ENCODE results near the gene CACNA2D3. TPM values are rescaled to one million over a fixed set of nuclear protein-coding genes. Genes with fewer than 3 reads are reported as not detected.

Gene CACNA2D3
- polyA plus RNA-seq, 3 donors: 8.3 to 21.5 (median 10.4) TPM

DNA sequence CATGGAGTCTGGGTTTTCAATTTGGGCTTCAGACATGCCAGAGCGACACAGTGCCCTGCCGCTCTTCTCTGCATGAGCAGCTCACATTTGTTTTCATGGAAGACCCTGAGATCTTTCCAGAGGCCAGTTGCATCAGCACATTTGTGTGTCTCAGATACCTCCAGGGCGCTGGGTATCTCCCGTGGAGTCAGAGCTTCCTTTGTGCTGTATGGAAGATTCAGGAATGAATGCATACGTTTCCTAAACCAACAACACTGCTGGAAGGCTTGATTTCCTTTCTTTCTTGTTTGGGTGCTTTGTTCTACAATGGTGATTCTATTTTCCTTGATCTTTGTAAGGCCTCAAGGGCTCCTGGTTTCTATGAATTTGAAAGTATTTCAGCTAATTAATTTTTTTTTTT, 106.5 kb downstream of the CACNA2D3 start:
- H3K4me1 Mint-ChIP-seq: no peaks in the 10 kb centered on the region
- peaks cover 0 to 3% (median 0%) of the 10 kb centered on the region in 7 donors for H3K9me3 Mint-ChIP-seq
- Histone ChIP-seq H3K9me3 (replicated peaks in 1 of 2; ENCODE audit: control insufficient read depth in 1 of 2, insufficient read depth in 1 of 2, low read length in 2 of 2) (no peaks in the 10 kb centered on the region), H2AFZ (ENCODE audit: insufficient read depth, low read depth, low read length, poor library complexity, severe bottlenecking) (no peak overlapping the region), H3K36me3 (replicated peaks in 1 of 2; ENCODE audit: control insufficient read depth in 1 of 2, insufficient read depth in 2 of 2, low read length in 2 of 2) (no peaks in the 10 kb centered on the region), H3K9ac (ENCODE audit: insufficient read depth, low read length, poor library complexity, severe bottlenecking) (no peak overlapping the region), H3K4me2 (replicated peaks; ENCODE audit: extremely low read depth, low read length, poor library complexity, severe bottlenecking) (no peak overlapping the region), H3K27ac (ENCODE audit: low read depth in 1 of 2, low read length in 2 of 2) (no peak overlapping the region), H3K27me3 (ENCODE audit: control insufficient read depth in 2 of 2, insufficient read depth in 2 of 2, low read length in 2 of 2) (no peaks in the 10 kb centered on the region), H3K4me1 (ENCODE audit: control insufficient read depth in 1 of 2, insufficient read depth in 2 of 2, low read length in 2 of 2) (no peaks in the 10 kb centered on the region), H3K79me2 (ENCODE audit: insufficient read depth, low read length) (no peaks in the 10 kb centered on the region), H3K4me3 (replicated peaks in 1 of 3; ENCODE audit: low read depth in 2 of 3, low read length in 3 of 3) (no peak overlapping the region), H4K20me1 (ENCODE audit: insufficient read depth, low read length) (no peaks in the 10 kb centered on the region)
- no peak overlapping the region for H3K27ac Mint-ChIP-seq
- H3K36me3 Mint-ChIP-seq: no peaks in the 10 kb centered on the region
- no peak overlapping the region for H3K4me3 Mint-ChIP-seq
- no peak for DNase-seq
- intact Hi-C loops (cut with micrococcal nuclease): no loop called here
- peaks cover 2 to 4% (median 3%) of the 10 kb centered on the region in 3 donors for H3K27me3 Mint-ChIP-seq (ENCODE audit: low read depth in 3 of 3)
- TF ChIP-seq, protein P1, sequence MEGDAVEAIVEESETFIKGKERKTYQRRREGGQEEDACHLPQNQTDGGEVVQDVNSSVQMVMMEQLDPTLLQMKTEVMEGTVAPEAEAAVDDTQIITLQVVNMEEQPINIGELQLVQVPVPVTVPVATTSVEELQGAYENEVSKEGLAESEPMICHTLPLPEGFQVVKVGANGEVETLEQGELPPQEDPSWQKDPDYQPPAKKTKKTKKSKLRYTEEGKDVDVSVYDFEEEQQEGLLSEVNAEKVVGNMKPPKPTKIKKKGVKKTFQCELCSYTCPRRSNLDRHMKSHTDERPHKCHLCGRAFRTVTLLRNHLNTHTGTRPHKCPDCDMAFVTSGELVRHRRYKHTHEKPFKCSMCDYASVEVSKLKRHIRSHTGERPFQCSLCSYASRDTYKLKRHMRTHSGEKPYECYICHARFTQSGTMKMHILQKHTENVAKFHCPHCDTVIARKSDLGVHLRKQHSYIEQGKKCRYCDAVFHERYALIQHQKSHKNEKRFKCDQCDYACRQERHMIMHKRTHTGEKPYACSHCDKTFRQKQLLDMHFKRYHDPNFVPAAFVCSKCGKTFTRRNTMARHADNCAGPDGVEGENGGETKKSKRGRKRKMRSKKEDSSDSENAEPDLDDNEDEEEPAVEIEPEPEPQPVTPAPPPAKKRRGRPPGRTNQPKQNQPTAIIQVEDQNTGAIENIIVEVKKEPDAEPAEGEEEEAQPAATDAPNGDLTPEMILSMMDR (IDR thresholded peaks at IDR 0.05): no peak
- 88% methylated on average over 2 of the region's 5 CpGs for WGBS (ENCODE audit: insufficient coverage)

GRCh38 chr3:54232618-54233017, 110.3 kb downstream of the CACNA2D3 start:
- Mint-ChIP-seq H3K27ac (no peak overlapping the region), H3K27me3 (ENCODE audit: low read depth in 3 of 3) (peaks cover 0 to 6% (median 4%) of the 10 kb centered on the region in 3 donors), H3K4me1 (no peaks in the 10 kb centered on the region), H3K9me3 (peaks cover 0 to 3% (median 0%) of the 10 kb centered on the region in 7 donors), H3K36me3 (no peaks in the 10 kb centered on the region), H3K4me3 (no peak overlapping the region)
- DNase-seq: no peak
- H3K4me3 ChIP-seq (replicated peaks in 1 of 3; ENCODE audit: low read depth in 2 of 3, low read length in 3 of 3): no peak overlapping the region
- no peak overlapping the region for H3K9ac ChIP-seq (ENCODE audit: insufficient read depth, low read length, poor library complexity, severe bottlenecking)
- H4K20me1 ChIP-seq (ENCODE audit: insufficient read depth, low read length): no peaks in the 10 kb centered on the region
- H3K27ac ChIP-seq (ENCODE audit: low read depth in 1 of 2, low read length in 2 of 2): no peak overlapping the region
- no peaks in the 10 kb centered on the region for H3K9me3 ChIP-seq (replicated peaks in 1 of 2; ENCODE audit: control insufficient read depth in 1 of 2, insufficient read depth in 1 of 2, low read length in 2 of 2)
- no peaks in the 10 kb centered on the region for H3K27me3 ChIP-seq (ENCODE audit: control insufficient read depth in 2 of 2, insufficient read depth in 2 of 2, low read length in 2 of 2)
- WGBS (ENCODE audit: insufficient coverage): 81% methylated on average over 2 of the region's 4 CpGs
- intact Hi-C loops (cut with micrococcal nuclease): no loop called here
- H3K4me1 ChIP-seq (ENCODE audit: control insufficient read depth in 1 of 2, insufficient read depth in 2 of 2, low read length in 2 of 2): no peaks in the 10 kb centered on the region
- H3K36me3 ChIP-seq (replicated peaks in 1 of 2; ENCODE audit: control insufficient read depth in 1 of 2, insufficient read depth in 2 of 2, low read length in 2 of 2): no peaks in the 10 kb centered on the region
- no peak overlapping the region for H3K4me2 ChIP-seq (replicated peaks; ENCODE audit: extremely low read depth, low read length, poor library complexity, severe bottlenecking)
- H2AFZ ChIP-seq (ENCODE audit: insufficient read depth, low read depth, low read length, poor library complexity, severe bottlenecking): no peak overlapping the region
- H3K79me2 ChIP-seq (ENCODE audit: insufficient read depth, low read length): no peaks in the 10 kb centered on the region
- TF ChIP-seq, protein P1 (IDR thresholded peaks at IDR 0.05): no peak

Measured in CD14-positive monocyte (primary cell).